ENCODE results near the gene SERTAD3.

The SERTAD3 gene

GRCh38 chr19:40424637-40425449, 19.3 kb downstream of the SERTAD3 start:
- peak; percentile 72 for DNase-seq (ENCODE audit: low spot score)

GRCh38 chr19:40423938-40424337, 20.2 kb downstream of the SERTAD3 start:
- DNase-seq (ENCODE audit: low spot score) = no peak

GRCh38 chr19:40422748-40423566, 21.2 kb downstream of the SERTAD3 start:
- DNase-seq (ENCODE audit: low spot score) = no peak

GRCh38 chr19:40421993-40422747, 22.0 kb downstream of the SERTAD3 start:
- DNase-seq (ENCODE audit: low spot score) = no peak

GRCh38 chr19:40420766-40421765, 23.1 kb downstream of the SERTAD3 start:
- DNase-seq (ENCODE audit: low spot score) = peak; percentile 94

- DNase-seq (ENCODE audit: low spot score) = no peak
Measured at GRCh38 chr19:40420451-40420765, 23.7 kb downstream of the SERTAD3 start.

- no peak for DNase-seq (ENCODE audit: low spot score)
Measured at GRCh38 chr19:40419780-40420179, 24.4 kb downstream of the SERTAD3 start.

GRCh38 chr19:40419066-40419612, 25.0 kb downstream of the SERTAD3 start:
- DNase-seq (ENCODE audit: low spot score) = no peak

GRCh38 chr19:40418040-40418439, 26.1 kb downstream of the SERTAD3 start:
- no peak for DNase-seq (ENCODE audit: low spot score)

- DNase-seq (ENCODE audit: low spot score) = no peak
Measured at GRCh38 chr19:40417643-40417981, 26.5 kb downstream of the SERTAD3 start.

GRCh38 chr19:40416918-40417642, 27.1 kb downstream of the SERTAD3 start:
- no peak for DNase-seq (ENCODE audit: low spot score)

- no peak for DNase-seq (ENCODE audit: low spot score)
Measured at GRCh38 chr19:40415768-40416167, 28.4 kb downstream of the SERTAD3 start.

- no peak for DNase-seq (ENCODE audit: low spot score)
Measured at GRCh38 chr19:40414542-40415535, 29.3 kb downstream of the SERTAD3 start.

- DNase-seq (ENCODE audit: low spot score) = no peak
Measured at GRCh38 chr19:40413291-40413845, 30.8 kb downstream of the SERTAD3 start, which contains the start of gene PRX. PRX (minus strand) TSS chr19:40413378; CDS start chr19:40407932, 5,446 bp downstream.

GRCh38 chr19:40412866-40413265, 31.3 kb downstream of the SERTAD3 start:
- no peak for DNase-seq (ENCODE audit: low spot score)

GRCh38 chr19:40411958-40412499, 32.1 kb downstream of the SERTAD3 start:
- no peak for DNase-seq (ENCODE audit: low spot score)

GRCh38 chr19:40411125-40411842, 32.9 kb downstream of the SERTAD3 start:
- DNase-seq (ENCODE audit: low spot score) = no peak

- DNase-seq (ENCODE audit: low spot score) = no peak
Measured at GRCh38 chr19:40410030-40410389, 34.1 kb downstream of the SERTAD3 start.
